Activated naive CD4-positive, alpha-beta T cell treated with Interleukin-2 at 50 U/mL for 16 hours (primary cell): ENCODE measurements around the gene HELLS.
"Not testable (repeated sequence)": the region's sequence is repeated elsewhere in the genome, so short reads cannot be mapped to it uniquely, and the experiment has no call there.

ENCODE experiments used
- DNase-seq: peaks from one replicate; pipeline ENCODE4 v3.0.0-alpha.2; 2020

The HELLS gene

GRCh38 chr10:94608559-94608958 is 63.0 kb downstream of the HELLS start:
- DNase-seq, result no peak

- DNase-seq, result no peak
These were observed 69.0 kb downstream of the HELLS start for GRCh38 chr10:94614558-94614957.

- DNase-seq, result no peak
These were observed 71.9 kb downstream of the HELLS start for GRCh38 chr10:94617389-94617944.

DNA sequence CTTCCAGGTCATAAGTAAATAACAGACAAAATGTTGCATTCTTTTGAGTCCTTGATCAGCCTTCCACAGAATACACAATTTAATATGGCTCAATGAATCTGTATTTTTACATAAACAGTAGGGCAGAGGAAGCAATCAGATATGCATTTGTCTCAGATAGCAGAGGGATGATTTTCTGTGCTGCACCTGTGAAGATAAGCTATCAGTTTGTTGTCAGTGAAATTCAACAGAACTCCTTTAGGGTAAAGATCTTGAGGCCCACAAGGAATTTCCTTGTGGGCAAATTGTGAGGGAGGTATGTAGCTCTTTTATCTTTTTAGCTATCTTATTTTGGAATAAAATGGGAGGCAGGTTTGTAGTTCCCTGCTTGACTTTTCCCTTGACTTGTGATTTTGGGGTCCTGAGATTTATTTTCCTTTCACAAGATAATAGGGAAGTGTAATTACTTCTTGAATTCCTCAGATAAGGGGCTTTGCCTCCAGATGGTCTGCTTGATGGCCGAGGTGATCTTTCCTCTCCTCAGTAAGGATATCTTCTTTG is 77.1 kb downstream of the HELLS start:
- DNase-seq, result no peak

DNA sequence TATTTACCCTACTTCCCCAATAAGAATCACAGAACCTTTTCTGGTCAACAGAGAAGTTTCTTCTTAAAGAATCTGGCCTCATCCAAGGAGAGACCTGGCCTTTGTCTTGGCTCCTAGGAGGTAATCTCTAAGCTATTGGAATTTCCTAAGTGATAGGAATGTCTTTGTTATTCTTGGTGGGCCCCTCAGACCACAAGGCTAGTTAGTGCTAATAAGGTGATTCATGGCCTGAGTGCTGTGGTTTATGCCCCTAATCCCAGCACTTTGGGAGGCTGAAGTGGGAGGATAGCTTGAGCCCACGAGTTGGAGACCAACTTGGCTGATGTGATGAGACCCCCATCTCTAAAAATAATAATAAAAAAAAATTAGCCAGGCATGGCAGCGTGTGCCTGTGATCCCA is 78.0 kb downstream of the HELLS start:
- no peak for DNase-seq

GRCh38 chr10:94626476-94626875 is 80.9 kb downstream of the HELLS start:
- no peak for DNase-seq

DNA sequence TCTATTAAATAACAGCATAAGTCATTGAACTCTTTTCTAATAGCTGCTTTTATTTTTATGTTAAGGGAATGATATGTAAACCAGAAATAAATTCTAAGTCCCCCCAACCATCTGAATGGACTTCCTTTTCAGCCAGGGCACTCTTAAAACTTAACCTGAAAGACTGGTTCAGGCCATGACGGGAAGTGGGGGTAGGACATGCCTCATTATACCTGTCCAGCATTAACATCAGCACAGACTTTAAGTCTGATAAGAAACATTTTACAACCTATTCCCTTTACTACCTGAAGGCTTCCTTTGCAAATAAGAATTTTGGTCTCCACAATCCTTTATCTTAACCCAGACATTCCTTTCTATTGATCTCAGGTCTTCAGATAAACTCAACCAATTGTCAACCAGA is 81.9 kb downstream of the HELLS start:
- DNase-seq, result no peak

- no peak for DNase-seq
These were observed 84.6 kb downstream of the HELLS start for GRCh38 chr10:94630017-94630688.

DNA sequence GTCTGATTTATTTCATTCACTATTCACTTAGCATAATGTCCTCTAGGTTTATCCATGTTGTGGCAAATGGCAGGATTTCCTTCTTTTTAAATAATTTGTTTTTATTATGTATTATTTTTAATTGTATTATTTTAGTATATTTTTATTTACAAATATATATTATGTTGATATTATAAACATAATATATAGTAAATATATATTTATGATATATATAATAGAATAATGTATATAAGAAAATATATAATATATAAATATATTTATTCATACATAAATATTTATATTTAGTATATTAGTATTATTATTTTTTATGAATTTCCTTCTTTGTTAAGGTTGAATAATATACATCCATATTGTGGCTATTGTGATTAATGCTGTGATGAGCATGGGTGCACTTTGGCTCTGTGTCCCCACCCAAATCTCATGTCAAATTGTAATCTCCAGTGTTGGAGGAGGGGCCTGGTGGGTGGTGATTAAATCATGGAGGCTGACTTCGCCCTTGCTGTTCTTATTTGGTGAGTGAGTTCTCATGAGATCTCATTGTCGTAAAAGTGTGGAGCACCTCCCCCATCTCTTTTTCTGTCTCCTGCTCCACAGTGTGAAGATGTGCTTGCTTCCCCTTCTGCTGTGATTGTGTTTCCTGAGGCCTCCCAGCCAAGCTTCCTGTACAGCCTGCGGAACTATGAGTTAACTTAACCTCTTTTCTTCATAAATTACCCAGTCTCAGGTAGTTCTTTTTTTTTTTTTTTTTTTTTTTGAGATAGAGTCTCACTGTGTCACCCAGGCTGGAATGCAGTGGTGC is 85.7 kb downstream of the HELLS start:
- no peak for DNase-seq

- no peak for DNase-seq
These were observed 87.4 kb downstream of the HELLS start for GRCh38 chr10:94632954-94633353.

GRCh38 chr10:94638097-94638496 is 92.5 kb downstream of the HELLS start:
- not testable (repeated sequence) for DNase-seq

DNA sequence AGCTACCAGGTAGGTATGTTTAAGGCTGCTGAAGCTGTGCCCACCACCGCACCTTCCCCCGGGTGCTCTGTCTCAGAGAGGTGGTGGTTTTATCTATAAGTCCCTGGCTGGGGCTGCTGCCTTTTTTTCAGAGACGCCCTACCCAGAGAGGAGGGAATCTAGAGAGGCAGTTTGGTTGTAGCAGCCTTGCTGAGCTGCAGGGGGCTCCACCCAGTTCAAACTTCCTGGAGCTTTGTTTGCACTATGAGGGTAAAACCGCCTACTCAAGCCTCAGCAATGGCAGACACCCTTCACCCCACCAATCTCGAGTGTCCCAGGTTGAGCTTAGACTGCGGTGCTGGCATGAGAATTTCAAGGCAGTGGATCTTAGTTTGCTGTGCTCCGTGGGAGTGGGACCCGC is 94.3 kb downstream of the HELLS start:
- DNase-seq, result no peak

GRCh38 chr10:94640562-94640961 is 95.0 kb downstream of the HELLS start:
- no peak for DNase-seq

GRCh38 chr10:94641480-94641879 is 95.9 kb downstream of the HELLS start:
- DNase-seq, result no peak

- no peak for DNase-seq
These were observed 98.8 kb downstream of the HELLS start for GRCh38 chr10:94644352-94644751.

GRCh38 chr10:94645285-94645684 is 99.7 kb downstream of the HELLS start:
- no peak for DNase-seq
